Spleen (tissue), 7 donors: ENCODE data around the gene MAST2.

Experiments
- POLR2A ChIP-seq, 3 donors: fragments of 450-650 bp; IDR thresholded peaks; one replicate each; pipeline ENCODE4 v1.5.1; 2017; ENCODE audit warnings: antibody characterized with exemption in 3 of 3, mild to moderate bottlenecking in 1 of 3
- POLR2AphosphoS5 ChIP-seq, 3 donors: sonication (generic); formaldehyde crosslinking; IDR thresholded peaks; one replicate each; pipeline ENCODE4 v1.5.1; 2017; ENCODE audit warnings: antibody characterized with exemption in 3 of 3
- TF ChIP-seq, protein P1 (sequence below), 11 experiments: fragments of 200-600 bp in 7 of 11; fragments of 450-650 bp in 4 of 11; sonication (generic) in 4 of 11; IDR thresholded peaks in 8 of 11; conservative IDR thresholded peaks in 3 of 11; 1 replicate in 7 of 11; 2 replicates in 4 of 11; pipeline versions ENCODE4 v1.4.0 to v1.8.0; 2016 to 2021; ENCODE audit warnings: antibody characterized with exemption in 11 of 11, inconsistent platforms in 4 of 11, mild to moderate bottlenecking in 1 of 11
- donor health status: DM: no; HTN: no; CAD: no; lungs with moderate emphysema.
- donor health status: DM: no; HTN: no; CAD: no.
- donor health status: DM: no; HTN: no; CAD: no.

DNA sequence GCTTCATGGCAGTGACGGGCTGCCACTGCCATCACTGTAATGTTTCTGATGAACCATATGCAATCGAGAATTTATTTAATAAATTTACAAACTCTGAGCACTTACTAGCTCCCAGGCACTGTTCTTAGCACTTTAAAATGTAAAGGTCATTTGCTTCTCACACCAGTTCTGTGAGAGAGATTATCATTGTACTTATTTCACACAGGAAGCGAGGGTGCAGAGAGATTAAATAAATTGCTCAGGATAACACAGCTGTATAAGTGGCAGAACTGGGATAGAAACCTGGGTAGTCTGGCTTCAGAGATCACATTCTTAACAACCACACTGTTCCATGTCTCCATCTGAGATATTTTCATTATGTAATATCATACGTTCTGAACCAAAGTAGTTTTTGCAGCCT lies 119.9 kb downstream of the MAST2 start:
- TF ChIP-seq POLR2A (IDR thresholded peaks at IDR 0.05) (no peak), POLR2AphosphoS5 (IDR thresholded peaks at IDR 0.05) (no peak)
- TF ChIP-seq, protein P1, sequence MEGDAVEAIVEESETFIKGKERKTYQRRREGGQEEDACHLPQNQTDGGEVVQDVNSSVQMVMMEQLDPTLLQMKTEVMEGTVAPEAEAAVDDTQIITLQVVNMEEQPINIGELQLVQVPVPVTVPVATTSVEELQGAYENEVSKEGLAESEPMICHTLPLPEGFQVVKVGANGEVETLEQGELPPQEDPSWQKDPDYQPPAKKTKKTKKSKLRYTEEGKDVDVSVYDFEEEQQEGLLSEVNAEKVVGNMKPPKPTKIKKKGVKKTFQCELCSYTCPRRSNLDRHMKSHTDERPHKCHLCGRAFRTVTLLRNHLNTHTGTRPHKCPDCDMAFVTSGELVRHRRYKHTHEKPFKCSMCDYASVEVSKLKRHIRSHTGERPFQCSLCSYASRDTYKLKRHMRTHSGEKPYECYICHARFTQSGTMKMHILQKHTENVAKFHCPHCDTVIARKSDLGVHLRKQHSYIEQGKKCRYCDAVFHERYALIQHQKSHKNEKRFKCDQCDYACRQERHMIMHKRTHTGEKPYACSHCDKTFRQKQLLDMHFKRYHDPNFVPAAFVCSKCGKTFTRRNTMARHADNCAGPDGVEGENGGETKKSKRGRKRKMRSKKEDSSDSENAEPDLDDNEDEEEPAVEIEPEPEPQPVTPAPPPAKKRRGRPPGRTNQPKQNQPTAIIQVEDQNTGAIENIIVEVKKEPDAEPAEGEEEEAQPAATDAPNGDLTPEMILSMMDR (IDR thresholded peaks at IDR 0.05 in 8 of 11, conservative IDR thresholded peaks at IDR 0.05 in 3 of 11) = no peak
